Pulmonary artery endothelial cell (primary cell): ENCODE data around the gene LEPROT. TPM values are rescaled to one million over a fixed set of nuclear protein-coding genes. Genes with fewer than 3 reads are reported as not detected.
"Not testable (repeated sequence)": the region's sequence is repeated elsewhere in the genome, so short reads cannot be mapped to it uniquely, and the experiment has no call there.

Experiments
- DNase-seq: peaks from one replicate; pipeline ENCODE4 v3.0.0-alpha.2; 2011; ENCODE audit warnings: low read depth, low spot score
- total RNA-seq: library from RNA; depleted of rRNA; stranded (reverse); fragments of >200 nt; gene quantifications from 2 replicates; pipeline ENCODE4 v1.2.3, GENCODE V29; 2014

Gene LEPROT
- total RNA-seq, 1 donor from 2014 or later, result 49.1 TPM

DNA sequence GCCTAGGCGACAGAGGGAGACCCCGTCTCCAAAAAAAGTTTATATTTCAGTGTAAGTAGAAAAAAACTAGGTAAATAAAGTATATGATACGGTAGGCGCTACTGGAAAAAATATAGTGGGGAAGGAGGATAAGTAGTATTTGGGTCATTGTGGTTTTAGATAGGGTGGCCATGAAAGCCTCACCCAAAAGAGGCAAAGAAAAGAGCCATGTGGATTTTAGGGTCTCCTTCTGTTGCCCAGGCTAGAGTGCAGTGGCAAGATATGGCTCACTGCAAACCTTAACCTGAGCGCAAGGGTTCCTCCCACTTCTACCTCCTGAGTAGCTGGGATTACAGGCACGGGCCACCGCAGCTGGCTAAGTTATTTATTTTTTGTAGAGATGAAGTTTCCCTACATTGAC, 17.1 kb downstream of the LEPROT start:
- no peak for DNase-seq

DNA sequence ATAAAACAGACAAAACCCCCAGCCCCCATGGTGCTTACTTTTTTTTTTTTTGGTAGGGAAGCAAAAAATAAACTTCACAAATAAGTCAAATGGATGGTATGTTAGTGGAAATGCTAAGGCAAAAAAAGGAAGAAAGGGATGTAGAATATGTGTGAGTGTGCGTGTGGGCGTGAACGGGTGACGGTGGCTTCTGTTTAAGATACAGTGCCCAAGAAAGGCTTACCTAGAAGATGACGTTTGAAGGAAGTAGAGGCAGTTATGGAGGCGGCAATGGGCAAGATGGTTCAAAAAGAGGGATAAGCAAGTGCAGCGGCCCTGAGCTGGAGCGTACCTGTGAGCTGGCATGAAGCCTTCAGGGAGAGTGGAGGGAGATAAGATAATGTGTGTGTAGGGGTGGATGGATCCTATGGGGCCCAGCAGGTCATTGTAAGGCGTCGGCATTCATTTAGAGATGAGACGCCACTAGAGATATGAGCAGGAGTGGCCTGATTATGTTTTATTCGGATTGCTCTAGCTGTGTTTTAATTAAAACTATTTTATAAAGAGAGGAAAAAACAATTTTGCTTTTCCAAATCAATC, 19.9 kb downstream of the LEPROT start:
- DNase-seq, result no peak

DNA sequence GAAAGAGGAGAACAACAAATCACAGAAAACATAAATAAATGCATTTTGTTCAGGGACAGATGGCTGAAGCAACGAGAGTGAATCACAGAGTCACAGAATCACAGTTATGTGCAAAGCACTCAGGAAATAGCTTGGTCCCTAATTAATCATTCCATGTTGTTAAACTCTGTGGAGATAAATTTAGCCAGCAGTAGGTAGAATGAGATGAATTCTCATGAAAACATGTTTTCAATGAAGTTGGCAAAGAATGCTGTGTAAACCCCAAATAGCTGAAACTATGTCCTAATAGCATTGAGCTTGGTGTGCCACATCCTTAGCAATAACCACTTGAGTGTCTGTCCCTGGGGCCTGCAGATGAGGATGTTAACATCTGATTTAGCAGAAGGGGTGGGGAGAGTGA, 20.4 kb downstream of the LEPROT start:
- no peak for DNase-seq

DNA sequence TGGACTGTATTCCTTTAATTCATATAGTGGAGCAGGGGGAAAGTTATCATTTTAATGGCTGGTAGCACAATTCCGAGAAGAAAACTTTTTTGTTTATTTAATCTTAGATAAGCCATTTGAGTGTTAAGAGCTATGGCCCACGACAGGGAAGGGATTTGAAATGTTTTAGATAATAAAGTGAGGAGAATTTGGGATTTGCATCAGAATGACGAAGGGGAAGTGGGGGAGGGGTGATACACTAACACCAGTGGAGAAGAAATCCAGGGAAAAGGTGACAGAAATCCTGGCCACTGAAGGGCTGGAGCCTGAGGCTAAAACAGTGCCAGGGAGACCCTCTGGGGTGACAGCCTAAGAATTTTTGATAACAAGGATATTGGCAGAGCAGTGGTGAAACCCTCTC, 21.0 kb downstream of the LEPROT start:
- no peak for DNase-seq

DNA sequence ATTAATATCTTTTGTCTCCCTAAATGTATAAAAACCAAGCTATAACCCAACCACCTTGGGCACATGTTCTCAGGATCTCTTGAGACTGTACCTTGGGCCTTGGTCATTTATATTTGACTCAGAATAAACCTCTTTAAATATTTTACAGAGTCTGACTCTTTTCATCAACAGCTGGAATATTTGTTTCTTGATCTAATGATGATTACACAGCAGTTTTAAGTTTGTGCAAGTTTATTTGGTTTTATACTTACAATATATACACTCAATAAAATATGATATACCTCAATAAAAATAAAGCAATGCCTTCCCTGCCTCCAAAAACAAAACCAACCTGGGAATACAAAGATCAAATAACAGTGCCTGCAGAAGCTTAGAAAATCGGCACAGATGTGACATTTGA, 22.0 kb downstream of the LEPROT start:
- DNase-seq, result no peak

DNA sequence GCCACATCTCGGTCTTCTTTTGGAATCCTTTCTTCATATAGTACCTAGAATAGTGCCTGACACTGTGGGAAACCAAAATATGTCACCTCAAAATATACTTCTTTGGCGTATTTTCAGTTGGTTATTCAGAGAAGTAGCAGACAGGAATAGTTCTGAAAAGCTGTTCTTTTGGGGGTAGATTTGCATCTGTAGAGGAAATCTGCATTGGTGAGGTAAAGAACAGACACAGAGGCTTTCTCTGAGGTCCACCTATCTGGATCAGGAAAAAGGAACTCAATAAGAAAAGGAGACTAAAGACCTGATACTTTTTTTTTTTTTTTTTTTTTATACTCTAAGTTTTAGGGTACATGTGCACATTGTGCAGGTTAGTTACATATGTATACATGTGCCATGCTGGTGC, 23.2 kb downstream of the LEPROT start:
- DNase-seq, result no peak

DNA sequence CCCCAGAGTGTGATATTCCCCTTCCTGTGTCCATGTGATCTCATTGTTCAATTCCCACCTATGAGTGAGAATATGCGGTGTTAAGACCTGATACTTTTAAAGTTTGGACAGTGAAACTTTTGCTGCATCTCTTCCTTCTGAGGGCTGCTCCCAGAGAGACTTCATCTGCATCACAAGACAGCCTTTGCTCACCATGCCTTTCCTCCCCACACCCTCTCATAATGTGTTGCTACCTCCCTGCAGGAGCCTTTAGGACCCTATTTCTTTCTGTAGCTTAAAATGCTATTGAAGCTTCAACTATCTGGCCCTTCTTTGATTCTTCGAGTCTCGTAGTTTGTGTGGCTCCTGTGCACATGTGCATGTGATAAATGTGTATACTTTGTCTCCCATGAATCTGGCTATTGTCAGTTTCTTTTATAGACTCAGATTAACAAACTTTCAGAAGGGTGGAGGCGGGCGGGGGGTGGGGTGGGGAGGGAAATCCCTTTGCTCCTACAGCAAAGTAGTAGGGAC, 23.7 kb downstream of the LEPROT start:
- DNase-seq, result no peak

DNA sequence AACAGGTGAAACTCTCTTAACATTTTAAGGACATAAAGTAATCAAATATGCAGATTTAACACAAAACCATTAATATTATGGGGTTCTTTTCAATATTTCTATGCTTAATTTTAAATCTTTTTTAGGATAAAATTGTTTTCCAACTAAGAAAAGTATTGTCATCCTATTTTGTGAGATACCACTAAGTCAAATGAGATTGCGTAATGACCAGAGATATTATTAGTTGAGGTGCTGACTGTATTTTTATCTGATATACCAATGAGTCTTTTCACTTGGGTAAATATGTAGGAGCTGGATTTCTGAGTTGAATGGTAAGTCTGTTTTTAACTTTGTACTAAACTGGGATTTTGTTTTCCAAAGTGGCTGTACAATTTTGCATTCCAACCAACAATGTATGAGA, 25.4 kb downstream of the LEPROT start:
- DNase-seq, result no peak

DNA sequence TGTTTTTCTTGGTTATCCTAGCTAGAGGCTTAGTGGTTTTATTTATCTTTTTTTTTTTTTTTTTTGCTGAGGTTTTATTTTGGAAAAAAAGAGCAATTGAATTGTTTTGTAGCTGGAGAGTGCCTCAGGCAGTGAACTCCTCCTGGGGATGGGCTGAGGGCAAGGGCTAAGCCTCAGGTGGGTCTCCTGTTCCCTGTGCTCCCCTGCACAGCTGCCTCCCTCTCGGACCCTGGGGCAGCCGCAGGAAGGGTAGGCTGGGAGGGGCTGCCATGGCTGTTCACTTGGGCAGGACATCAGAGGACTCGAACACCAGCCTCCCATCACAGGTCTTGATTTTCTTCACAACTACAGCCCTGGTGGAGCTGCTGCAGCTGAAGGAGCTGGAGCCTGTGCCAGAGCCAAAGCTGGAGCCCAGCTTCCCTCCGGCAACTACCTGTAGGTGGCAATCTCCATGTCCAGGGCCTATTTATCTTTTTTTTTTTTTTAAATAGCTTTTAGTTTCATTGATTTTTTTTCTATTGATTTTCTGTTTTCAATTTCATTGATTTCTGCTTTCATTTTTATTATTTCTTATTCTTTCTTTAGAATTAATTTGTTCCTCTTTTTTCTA, 28.9 kb downstream of the LEPROT start:
- DNase-seq, result no peak

DNA sequence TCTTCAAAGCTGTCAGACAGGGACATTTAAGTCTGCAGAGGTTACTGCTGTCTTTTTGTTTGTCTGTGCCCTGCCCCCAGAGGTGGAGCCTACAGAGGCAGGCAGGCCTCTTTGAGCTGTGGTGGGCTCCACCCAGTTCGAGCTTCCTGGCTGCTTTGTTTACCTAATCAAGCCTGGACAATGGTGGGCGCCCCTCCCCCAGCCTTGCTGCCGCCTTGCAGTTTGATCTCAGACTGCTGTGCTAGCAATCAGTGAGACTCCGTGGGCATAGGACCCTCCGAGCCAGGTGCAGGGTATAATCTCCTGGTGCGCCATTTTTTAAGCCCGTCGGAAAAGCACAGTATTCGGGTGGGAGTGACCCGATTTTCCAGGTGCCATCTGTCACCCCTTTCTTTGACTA, 35.2 kb downstream of the LEPROT start:
- not testable (repeated sequence) for DNase-seq

DNA sequence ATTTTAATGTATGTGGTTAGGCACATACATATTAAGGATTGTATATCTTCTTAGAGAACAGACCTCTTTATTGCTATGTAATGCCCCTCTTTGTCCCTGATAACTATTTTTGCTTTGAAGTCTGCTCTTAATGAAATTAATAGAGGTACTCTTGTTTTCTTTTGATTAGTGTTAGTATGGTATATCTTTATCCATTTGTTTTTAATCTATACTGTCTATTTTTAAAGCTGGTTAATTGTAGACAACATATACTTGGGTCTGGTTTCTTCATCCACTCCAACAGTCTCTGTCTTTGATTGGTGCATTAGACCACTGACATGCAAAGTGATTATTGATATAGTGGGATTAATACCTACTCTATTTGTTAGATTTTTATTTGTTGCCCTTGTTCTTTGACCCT, 36.0 kb downstream of the LEPROT start:
- no peak for DNase-seq

DNA sequence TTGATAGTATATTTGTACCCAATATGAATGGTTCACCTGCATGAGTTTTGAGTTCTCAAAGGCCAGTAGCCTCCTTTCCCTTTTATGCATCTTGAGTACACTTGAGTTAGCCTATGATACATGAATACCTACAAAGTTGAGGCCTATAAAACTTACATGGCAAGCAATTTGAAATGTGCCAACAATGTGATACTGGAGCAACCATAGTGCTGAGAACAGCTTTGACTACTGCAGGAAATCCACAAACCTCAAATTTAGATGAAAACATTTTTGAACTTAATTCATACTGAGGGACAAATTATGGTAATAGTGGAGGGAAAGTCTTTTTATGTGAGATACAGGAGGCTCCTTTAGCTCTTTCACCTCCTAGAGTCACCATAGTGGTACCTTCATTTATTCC, 37.4 kb downstream of the LEPROT start:
- DNase-seq, result no peak

DNA sequence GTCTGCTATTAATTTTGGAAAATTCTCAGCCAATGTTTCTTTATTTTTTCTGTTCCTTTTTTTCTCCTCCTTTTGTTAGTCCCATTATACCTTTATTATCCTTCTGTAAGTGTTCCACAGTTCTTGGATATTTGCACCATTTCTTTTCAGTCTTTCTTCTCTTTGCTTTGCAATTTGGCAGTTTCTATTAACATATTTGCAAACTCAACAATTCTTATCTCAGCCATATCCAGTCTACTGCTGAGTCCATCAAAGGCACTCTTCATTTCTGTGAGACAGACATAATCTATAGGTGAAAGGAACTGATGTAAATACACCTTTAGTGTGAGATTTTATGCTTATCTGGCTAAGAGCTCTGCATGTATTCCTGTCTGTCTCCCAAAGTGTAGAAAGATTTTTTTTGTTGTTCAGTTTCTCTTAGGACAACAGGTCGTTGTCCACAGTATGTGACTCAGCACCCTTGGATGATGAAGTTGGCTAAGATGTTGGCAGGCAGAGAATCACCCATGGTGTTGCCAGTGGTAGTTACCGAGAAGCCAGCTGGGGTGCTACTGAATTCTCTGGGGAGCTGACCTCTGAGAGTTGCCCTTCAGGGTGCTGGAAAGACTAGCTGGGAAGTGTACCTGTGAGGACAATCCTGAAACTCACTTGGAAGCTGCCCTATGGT, 38.4 kb downstream of the LEPROT start:
- no peak for DNase-seq

DNA sequence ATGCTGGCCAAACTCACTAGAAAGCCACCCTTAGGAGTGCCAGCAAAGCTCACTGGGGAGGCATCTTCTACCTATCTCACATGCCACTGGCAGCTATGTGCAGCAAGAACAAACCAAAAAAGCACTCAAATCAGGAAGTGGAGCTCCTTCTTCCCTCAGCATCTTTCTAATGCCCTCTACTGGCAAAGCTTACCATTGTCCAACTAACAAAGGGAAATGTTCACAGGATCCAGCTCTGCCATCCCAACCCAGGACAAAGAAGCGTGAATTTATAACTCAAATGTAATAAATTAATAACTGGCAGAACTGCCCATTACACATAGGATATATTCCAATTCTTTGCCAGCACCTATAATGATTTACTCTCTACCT, 38.9 kb downstream of the LEPROT start:
- DNase-seq, result no peak

DNA sequence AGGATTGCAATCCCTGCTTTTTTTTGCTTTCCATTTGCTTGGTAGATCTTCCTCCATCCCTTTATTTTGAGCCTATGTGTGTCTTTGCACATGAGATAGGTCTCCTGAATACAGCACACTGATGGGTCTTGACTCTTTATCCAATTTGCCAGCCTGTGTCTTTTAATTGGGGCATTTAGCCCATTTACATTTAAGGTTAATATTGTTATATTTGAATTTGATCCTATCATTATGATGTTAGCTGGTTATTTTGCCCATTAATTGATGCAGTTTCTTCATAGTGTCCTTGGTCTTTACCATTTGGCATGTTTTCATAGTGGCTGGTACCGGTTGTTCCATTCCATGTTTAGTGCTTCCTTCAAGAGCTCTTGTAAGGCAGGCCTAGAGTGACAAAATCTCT, 45.4 kb downstream of the LEPROT start:
- not testable (repeated sequence) for DNase-seq

DNA sequence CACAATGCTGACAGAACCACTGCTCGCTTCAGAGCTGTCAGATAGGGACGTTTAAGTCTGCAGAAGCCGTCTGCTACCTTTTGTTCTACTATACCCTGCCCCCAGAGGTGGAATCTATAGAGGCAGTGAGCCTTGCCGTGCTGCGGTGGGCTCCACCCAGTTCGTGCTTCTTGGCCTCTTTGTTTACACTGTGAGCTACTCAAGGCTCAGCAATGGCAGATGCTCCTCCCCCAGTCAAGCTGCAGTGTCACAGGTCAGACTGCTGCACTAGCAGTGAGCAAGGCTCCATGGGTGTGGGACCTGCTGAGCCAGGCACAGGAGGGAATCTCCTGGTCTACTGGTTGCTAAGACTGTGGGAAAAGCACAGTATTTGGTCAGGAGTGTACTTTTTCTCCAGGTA, 47.1 kb downstream of the LEPROT start:
- DNase-seq, result no peak

DNA sequence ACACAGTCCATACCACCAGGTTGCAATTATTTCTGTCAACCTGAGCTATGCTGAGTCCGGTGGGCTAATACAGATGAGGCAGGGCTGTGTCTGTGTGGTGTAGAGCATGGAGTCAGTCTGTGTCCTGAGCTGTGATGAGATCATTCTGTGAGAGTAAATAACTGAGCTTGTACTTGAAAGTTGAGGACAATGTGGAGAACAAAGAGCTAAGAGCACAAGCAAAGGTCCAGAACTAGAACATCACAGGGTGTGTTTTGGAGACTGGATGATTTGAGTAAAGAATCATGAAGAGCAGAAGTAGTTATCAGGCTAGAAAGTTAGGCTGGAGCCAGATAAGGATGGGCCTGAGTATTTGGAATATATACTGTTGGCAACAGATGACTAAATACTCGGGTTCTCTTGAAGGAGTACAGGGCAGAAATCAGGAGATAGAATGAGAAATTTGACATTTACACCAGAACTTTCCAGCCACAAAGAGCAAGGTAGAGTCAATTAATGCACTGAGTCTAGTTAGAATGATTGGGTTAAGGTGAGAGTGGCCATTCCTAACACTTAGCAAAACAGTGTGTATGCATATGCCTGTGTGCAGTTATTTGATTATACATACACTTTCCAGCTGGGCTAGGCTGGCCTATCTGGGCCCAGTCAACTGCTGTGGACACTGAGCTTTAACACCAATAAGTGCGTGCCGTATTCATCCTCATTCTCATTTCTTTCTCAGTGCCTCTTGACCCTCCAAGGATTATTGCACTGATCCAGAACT, 48.8 kb downstream of the LEPROT start:
- no peak for DNase-seq

DNA sequence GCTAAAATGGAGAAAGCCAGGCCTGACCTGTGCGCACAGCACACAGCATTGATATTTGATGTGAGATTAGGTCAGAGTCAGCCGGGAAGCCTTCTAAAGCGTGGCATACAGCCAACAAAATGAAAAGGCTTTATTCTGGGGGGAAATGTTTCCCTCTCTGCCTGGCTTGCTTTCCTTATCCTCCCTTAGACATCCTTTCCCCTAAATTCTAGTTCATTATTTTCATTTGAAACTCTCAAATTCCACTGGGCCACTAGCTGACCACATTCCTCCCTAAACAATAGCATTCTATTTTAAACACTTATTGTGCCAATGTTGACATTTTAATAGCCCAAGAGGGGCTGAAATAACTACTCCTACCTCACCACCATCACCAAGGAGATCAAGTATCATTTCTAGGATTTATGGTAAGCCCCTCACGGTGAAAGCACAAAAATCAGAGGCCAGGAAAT, 49.4 kb downstream of the LEPROT start:
- DNase-seq, result no peak

DNA sequence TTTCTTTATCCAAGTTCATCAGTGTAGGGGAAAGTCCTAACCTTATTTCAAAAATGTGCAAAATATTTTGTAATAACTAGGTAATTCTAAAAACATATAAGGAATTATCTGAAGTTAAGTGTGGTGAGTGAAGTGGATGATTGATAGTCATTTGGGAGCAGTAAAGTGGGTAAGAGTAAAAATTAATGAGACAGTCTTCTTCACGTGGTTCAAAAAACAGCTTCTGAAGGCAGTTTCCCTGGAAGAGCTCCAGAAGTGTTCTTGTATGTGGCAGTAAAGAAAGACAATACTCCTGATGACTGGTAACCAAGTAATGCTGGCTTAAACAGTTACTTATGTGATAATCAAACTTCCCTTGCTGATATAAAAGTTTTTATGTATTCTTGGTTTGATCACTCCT, 50.3 kb downstream of the LEPROT start:
- DNase-seq, result no peak

DNA sequence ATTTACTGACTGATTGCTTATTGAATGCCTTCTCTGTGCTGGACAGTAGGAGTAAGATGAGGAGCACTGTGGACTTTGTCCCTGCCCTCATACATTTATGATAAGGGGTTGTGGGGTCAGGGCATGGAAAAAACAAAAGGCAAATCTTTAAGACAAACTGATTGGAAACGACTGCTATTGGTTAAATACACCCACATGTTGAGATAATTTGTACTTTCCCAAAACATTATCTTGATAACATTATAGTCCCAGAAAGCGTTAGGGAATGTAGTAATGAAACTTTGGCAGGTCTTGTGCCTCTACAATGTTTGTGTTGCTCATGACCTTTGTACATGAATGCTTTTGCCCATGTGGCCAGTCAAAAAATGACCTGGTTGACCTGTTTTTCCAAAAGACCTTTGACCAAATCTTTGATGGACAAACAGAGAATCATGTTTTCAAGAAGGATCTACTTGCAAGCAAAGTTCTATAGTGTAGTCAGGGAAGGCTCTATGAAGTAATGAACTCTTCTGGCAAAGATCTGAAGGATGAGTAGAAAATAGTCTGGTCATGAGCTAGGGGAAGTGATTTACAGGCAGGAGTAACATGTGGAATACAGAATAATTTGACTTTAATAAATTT, 50.9 kb downstream of the LEPROT start:
- no peak for DNase-seq

DNA sequence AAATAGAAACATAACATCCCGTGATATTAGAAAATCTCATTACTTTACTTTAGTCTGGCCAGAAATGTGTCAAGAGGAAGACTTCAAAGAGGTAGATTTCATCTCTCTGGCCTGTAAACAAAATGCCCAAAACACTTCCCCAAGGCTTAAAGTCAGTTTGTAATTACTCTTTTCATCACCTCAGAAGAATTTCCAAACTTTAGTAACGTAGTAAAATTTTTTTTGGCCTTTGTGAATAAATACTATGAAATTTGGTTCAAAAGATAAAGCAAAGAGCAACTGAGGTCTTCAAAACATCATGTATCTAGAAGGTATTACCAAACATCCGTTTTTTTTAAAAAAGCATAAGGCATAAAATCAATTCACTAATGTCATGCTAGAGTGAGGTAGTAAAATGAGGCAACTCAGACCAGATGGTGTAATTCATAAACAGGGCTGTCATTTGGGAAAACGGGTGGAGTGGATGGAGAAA, 51.4 kb downstream of the LEPROT start:
- DNase-seq, result no peak

DNA sequence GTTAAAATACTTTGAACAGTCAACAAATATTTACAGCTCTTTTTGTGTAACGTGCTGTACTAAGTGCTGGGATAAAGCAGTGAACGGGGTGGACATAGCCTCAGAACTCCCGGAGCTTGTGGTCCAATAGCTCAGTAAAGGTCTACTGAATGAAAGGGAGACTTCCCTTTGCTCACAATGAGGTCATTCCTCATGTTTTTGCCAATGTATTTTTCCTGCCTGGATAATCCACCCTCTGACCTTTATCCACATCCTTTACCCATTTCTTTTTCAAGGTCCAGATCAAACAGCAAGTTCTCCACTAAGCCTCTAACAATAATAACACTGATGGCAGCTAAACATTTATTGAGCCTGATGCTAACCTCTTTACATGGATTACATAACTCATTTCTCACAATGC, 55.9 kb downstream of the LEPROT start:
- no peak for DNase-seq
